ENCODE data around the gene CENPX.

DNA sequence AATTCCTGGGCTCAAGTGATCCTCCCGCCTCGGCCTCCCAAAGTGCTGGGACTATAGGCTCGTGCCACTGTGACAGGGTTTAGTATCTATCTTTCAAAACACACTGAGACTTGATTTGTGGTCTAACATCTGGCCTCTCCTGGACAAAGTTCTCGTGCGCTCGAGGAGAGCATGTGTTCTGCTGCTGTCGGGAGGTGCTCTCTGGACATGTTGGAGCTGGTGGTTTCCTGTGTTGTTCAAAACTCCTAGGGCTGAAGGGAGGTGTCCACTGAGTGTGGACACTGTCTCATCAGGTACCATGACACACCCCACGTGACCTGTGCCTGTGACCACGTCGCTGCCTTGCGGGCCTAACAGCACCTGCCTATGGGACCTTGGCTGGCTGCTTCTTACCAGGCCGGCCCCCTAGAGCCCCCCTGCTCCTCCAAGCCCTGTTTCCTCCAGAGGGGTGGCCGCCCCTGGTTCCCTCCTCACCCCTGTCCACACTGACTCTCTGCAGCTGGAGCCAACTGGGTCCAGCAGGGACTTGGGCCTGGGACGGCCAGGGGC lies 23.3 kb upstream of the CENPX start:
- TF ChIP-seq ZNF384 (IDR thresholded peaks at IDR 0.05) = no peak
- TF ChIP-seq L3MBTL2 (conservative IDR thresholded peaks at IDR 0.05) = no peak
- no peak for TF ChIP-seq ELF4 (IDR thresholded peaks at IDR 0.05)
- no peak for TF ChIP-seq CTBP1 (IDR thresholded peaks at IDR 0.05; ENCODE audit: borderline replicate concordance)
- no peak for TF ChIP-seq ARNT (IDR thresholded peaks at IDR 0.05)
- TF ChIP-seq SUZ12 (IDR thresholded peaks at IDR 0.05) = no peak
